BJ (cell line): ENCODE data around the gene RECQL5. TPM values are rescaled to one million over a fixed set of nuclear protein-coding genes. Genes with fewer than 3 reads are reported as not detected.

ENCODE experiments used
- CTCF ChIA-PET: fragments of 350-600 bp; formaldehyde crosslinking; extraction: SDS; loops from one replicate; lab custom pipeline; 2021; ENCODE audit warnings: antibody characterized with exemption, inconsistent platforms; lab: Yijun Ruan, JAX
- POLR2A ChIA-PET: fragments of 300-600 bp; sonication (Branson Sonifier 250); formaldehyde crosslinking; extraction: SDS; loops from one replicate; lab custom pipeline; 2021; ENCODE audit warnings: antibody characterized with exemption; lab: Charles Lee
- DNase-seq: peaks from one replicate; pipeline ENCODE4 v3.0.0-alpha.2; 2011; ENCODE audit warnings: low read depth
- H3K27me3 ChIP-seq: 2 replicates; pipeline ENCODE4 v1.6.0; 2011; ENCODE audit warnings: low read length; ENCODE audit not compliant: control insufficient read depth, insufficient read depth
- H3K36me3 ChIP-seq: 2 replicates; pipeline ENCODE4 v1.5.1; 2011; ENCODE audit warnings: low read length; ENCODE audit not compliant: control insufficient read depth, insufficient read depth
- H3K4me3 ChIP-seq: 2 replicates; pipeline ENCODE4 v1.5.1; 2011; ENCODE audit warnings: low read depth, mild to moderate bottlenecking, control low read depth, low read length
- polyA plus RNA-seq: library from polyadenylated mRNA; depleted of rRNA; stranded (reverse); fragments of >200 nt; gene quantifications from 2 replicates; pipeline ENCODE4 v1.2.3, GENCODE V29; 2011
- TF ChIP-seq, protein P1 (sequence below): IDR thresholded peaks from 2 replicates; pipeline ENCODE4 v1.5.1; 2011; ENCODE audit warnings: low read depth, mild to moderate bottlenecking, control low read depth, inconsistent platforms, low read length, moderate library complexity; ENCODE audit not compliant: insufficient read depth

The RECQL5 gene
- polyA plus RNA-seq, 1 experiment, result 14.2 TPM

DNA sequence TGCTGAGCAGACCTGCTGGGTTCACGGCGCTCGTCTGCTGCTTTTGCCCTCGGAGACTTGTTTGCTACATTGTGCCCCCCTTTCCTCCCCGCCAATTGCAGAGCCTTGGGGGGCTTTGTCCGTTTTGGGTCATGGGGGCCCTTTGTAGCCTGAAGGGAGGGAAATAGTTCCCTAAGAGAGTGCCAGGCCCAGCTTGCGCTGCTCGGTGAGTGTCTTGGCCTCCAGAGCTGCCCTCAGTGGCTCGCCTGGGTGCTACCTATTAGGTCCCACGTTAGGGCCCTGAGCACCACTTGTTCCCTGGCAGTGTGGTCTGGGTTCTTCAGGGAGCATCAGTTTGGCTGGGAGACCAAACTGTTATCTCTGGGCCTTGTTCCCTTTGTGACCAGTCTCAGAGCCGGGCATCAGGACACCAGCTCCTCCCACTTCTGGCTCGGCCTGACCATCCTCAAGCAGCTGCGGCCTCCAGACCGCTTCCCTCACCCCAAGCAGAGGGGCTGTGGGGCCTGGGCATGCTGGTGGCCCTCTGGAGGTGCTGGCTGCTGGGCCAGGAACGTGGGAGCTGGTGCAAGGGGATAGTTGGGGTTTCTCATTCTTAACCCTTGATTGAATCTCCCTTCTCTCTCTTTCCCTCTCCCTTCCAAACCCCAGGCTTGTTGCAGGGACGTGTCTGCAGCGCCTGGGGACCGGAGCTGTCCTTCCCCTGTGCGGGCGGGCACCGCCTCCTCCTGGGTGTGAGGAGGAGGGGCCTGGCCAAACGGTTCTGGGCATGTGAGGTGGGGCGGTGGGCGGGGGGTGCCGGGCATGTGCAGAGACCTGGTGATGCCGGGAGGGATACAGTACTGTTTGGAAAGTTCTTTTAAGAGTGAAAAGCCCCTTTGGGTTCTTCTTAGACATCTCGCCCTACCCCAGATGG is 38.3 kb upstream of the RECQL5 start:
- TF ChIP-seq, protein P1, sequence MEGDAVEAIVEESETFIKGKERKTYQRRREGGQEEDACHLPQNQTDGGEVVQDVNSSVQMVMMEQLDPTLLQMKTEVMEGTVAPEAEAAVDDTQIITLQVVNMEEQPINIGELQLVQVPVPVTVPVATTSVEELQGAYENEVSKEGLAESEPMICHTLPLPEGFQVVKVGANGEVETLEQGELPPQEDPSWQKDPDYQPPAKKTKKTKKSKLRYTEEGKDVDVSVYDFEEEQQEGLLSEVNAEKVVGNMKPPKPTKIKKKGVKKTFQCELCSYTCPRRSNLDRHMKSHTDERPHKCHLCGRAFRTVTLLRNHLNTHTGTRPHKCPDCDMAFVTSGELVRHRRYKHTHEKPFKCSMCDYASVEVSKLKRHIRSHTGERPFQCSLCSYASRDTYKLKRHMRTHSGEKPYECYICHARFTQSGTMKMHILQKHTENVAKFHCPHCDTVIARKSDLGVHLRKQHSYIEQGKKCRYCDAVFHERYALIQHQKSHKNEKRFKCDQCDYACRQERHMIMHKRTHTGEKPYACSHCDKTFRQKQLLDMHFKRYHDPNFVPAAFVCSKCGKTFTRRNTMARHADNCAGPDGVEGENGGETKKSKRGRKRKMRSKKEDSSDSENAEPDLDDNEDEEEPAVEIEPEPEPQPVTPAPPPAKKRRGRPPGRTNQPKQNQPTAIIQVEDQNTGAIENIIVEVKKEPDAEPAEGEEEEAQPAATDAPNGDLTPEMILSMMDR, result no peak
- H3K36me3 ChIP-seq, result peaks cover 41% of the 10 kb centered on the region
- POLR2A ChIA-PET, result no interaction called here
- no peaks in the 10 kb centered on the region for H3K27me3 ChIP-seq
- no peak overlapping the region for H3K4me3 ChIP-seq
- no peak for DNase-seq
- CTCF ChIA-PET, result interaction anchor here (0.8 to 1.4 kb wide), 7 partner anchors 10 to 72 kb away, joined by 3 to 6 read pairs (median 3); partner anchors contain the start of gene SMIM5

DNA sequence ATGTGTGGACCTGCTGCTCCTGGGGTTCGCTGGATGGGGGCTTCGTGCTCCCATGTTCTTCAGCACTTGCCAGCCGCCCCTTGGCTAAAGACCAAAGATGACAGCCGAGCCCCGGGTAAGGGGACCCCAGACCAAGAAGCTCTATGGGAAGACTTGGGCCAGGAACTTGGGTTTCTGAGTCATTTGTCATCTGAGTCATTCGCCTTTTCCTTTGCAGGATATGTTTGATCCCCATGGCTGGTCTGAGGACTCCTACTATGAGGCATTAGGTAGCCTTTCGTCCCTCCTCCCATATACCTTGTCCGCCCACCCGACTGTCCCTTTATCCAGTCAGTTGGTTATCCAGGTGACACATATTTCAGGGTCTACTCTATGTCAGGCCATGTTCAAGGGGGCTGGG is 36.6 kb upstream of the RECQL5 start:
- Histone ChIP-seq H3K36me3 (peaks cover 41% of the 10 kb centered on the region), H3K4me3 (no peak overlapping the region), H3K27me3 (no peaks in the 10 kb centered on the region)
- CTCF ChIA-PET, result interaction anchor here (0.9 to 1.3 kb wide), 4 partner anchors 24 to 51 kb away, joined by 3 to 4 read pairs (median 4); no protein-coding TSS in a partner anchor
- no peak for DNase-seq
- TF ChIP-seq, protein P1, result no peak
- POLR2A ChIA-PET, result no interaction called here

DNA sequence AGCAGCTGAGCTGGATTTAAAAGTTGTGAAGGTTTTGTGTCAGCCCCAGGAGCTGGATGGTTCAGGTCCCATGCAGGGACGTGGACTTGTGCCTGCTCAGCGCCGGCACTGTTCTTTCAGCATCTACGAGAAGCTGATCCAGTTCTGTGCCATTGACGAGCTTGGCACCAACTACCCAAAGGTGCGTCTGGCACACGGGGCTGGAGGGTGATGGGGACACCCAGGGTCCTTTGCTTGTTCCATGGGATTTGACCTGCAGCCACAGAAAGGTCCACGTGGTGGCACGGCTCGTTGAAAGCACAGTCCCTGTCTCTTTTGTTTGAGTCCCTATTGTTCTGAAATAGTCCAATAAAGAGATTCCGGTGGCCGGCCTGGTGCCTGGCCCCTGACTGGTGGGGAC is 36.2 kb upstream of the RECQL5 start:
- no peak for DNase-seq
- Histone ChIP-seq H3K27me3 (no peaks in the 10 kb centered on the region), H3K4me3 (no peak overlapping the region), H3K36me3 (peaks cover 41% of the 10 kb centered on the region)
- TF ChIP-seq, protein P1, result no peak
- CTCF ChIA-PET, result interaction anchor here (0.5 to 1.1 kb wide), 3 partner anchors 50 to 385 kb away, joined by 3 to 4 read pairs (median 3); no protein-coding TSS in a partner anchor
- POLR2A ChIA-PET, result no interaction called here

DNA sequence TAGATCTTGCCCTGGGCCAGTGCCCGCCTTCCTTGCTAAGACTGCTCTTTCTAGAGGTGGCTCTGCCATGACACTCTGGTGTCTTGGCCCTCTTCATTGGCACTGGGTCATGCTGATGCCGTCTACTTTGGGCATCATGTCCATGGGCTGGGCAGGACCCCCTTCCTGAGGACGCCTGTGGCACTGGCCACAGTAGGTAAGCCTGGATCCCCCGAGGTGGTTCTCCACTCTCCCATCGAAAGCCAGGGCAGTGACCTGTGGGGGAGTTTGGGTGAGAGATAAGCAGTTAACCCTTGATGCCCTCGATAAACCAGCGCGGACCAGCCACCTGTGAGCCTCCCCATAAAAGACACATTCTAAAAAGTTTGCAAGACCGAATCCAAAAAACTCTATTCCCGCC is 34.3 kb upstream of the RECQL5 start:
- Histone ChIP-seq H3K36me3 (peaks cover 34% of the 10 kb centered on the region), H3K27me3 (no peaks in the 10 kb centered on the region), H3K4me3 (no peak overlapping the region)
- no peak for DNase-seq
- ChIA-PET POLR2A (no interaction called here), CTCF (no interaction called here)
- TF ChIP-seq, protein P1, result no peak

DNA sequence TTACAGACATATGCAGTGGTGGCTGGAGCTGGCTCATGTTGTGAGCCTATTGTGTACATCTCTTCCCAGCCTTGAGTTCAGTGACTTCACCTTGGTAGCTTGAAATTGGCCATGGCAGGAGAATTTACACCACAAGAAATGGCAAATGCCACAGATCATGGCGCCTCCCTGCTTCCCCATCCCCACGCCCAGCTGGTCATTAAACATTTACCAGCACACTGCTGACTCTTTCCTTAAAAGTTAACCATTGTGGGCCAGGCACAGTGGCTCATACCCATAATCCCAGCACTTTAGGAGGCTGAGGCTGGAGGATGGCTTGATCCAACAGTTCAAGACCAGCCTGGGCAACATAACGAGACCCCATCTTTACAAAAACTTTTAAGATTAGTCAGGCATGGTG is 31.7 kb upstream of the RECQL5 start:
- Histone ChIP-seq H3K36me3 (peaks cover 22% of the 10 kb centered on the region), H3K4me3 (no peak overlapping the region), H3K27me3 (no peaks in the 10 kb centered on the region)
- ChIA-PET POLR2A (no interaction called here), CTCF (interaction anchor here (0.9 to 1.3 kb wide), 3 partner anchors 13 to 19 kb away, joined by 3 to 4 read pairs (median 4); no protein-coding TSS in a partner anchor)
- TF ChIP-seq, protein P1, result no peak
- DNase-seq, result no peak
